HepG2 (cell line): ENCODE results near the gene TRPV2. TPM values are rescaled to one million over a fixed set of nuclear protein-coding genes. Genes with fewer than 3 reads are reported as not detected.
A peak's percentile ranks its signal among the peaks of the same experiment; 100 is the strongest.

Experiments used
- ARID4A ChIP-seq: sonication (generic); formaldehyde crosslinking; IDR thresholded peaks from 2 replicates; pipeline ENCODE4 v1.5.0; 2020; ENCODE audit warnings: mild to moderate bottlenecking, missing genetic modification reagents, borderline replicate concordance
- IRX3 ChIP-seq: sonication (generic); formaldehyde crosslinking; IDR thresholded peaks from 2 replicates; pipeline ENCODE4 v1.8.1; 2023; ENCODE audit warnings: mild to moderate bottlenecking, low read depth, missing genetic modification reagents, borderline replicate concordance
- KDM2A ChIP-seq: sonication (generic); formaldehyde crosslinking; IDR thresholded peaks from 2 replicates; pipeline ENCODE4 v1.4.0; 2020; ENCODE audit warnings: low read depth, missing genetic modification reagents, borderline replicate concordance
- MAF1 ChIP-seq: sonication (generic); formaldehyde crosslinking; IDR thresholded peaks from 2 replicates; pipeline ENCODE4 v1.5.0; 2020; ENCODE audit warnings: missing genetic modification reagents, borderline replicate concordance
- MLXIP ChIP-seq: sonication (generic); formaldehyde crosslinking; IDR thresholded peaks from 2 replicates; pipeline ENCODE4 v1.9.0; 2021; ENCODE audit warnings: missing genetic modification reagents, borderline replicate concordance
- NFRKB ChIP-seq: fragments of 450-650 bp; IDR thresholded peaks from 2 replicates; pipeline ENCODE4 v1.6.1; 2017
- SMAD3 ChIP-seq: sonication (generic); formaldehyde crosslinking; IDR thresholded peaks from 2 replicates; pipeline ENCODE4 v1.4.0; 2020; ENCODE audit warnings: missing genetic modification reagents
- THAP8 ChIP-seq: sonication (generic); formaldehyde crosslinking; IDR thresholded peaks from 2 replicates; pipeline ENCODE4 v1.5.1; 2020; ENCODE audit warnings: missing genetic modification reagents, mild to moderate bottlenecking, borderline replicate concordance
- ZNF225 ChIP-seq: sonication (generic); formaldehyde crosslinking; IDR thresholded peaks from 2 replicates; pipeline ENCODE4 v1.4.0; 2020; ENCODE audit warnings: mild to moderate bottlenecking, missing genetic modification reagents
- ZNF275 ChIP-seq: sonication (generic); formaldehyde crosslinking; IDR thresholded peaks from 2 replicates; pipeline ENCODE4 v1.8.0; 2022; ENCODE audit warnings: missing genetic modification reagents, mild to moderate bottlenecking, inconsistent platforms, borderline replicate concordance
- ZNF276 ChIP-seq: sonication (generic); formaldehyde crosslinking; IDR thresholded peaks from 2 replicates; pipeline ENCODE4 v1.4.0; 2020; ENCODE audit warnings: mild to moderate bottlenecking, low read depth, missing genetic modification reagents
- ZNF317 ChIP-seq: sonication (generic); formaldehyde crosslinking; IDR thresholded peaks from 2 replicates; pipeline ENCODE4 v1.5.0; 2020; ENCODE audit warnings: mild to moderate bottlenecking, missing genetic modification reagents
- ZNF414 ChIP-seq: sonication (generic); formaldehyde crosslinking; IDR thresholded peaks from 2 replicates; pipeline ENCODE4 v1.5.0; 2020; ENCODE audit warnings: missing genetic modification reagents
- ZNF510 ChIP-seq: sonication (generic); formaldehyde crosslinking; IDR thresholded peaks from 2 replicates; pipeline ENCODE4 v1.4.0; 2020; ENCODE audit warnings: low read depth, mild to moderate bottlenecking, missing genetic modification reagents
- ZNF749 ChIP-seq: sonication (generic); formaldehyde crosslinking; IDR thresholded peaks from 2 replicates; pipeline ENCODE4 v1.8.0; 2022; ENCODE audit warnings: mild to moderate bottlenecking, missing genetic modification reagents, moderate library complexity, borderline replicate concordance
- ZNF781 ChIP-seq: sonication (generic); formaldehyde crosslinking; IDR thresholded peaks from 2 replicates; pipeline ENCODE4 v1.5.1; 2020; ENCODE audit warnings: borderline replicate concordance, mild to moderate bottlenecking, missing genetic modification reagents; ENCODE audit errors: not compliant biosample characterization
- ZNF841 ChIP-seq: sonication (generic); formaldehyde crosslinking; IDR thresholded peaks from 2 replicates; pipeline ENCODE4 v1.8.1; 2023; ENCODE audit warnings: missing genetic modification reagents, borderline replicate concordance
- polyA plus RNA-seq, 8 experiments: library from polyadenylated mRNA; depleted of rRNA in 3 of 8; stranded (reverse) in 7 of 8; unstranded in 1 of 8; fragments of >200 nt; fragmentation: Illumina TruSeq in 4 of 8; extraction: Trizol in 4 of 8; gene quantifications; 2 replicates each; pipeline versions ENCODE4 v1.2.1 to v1.2.3, GENCODE V29; 2011 to 2016; ENCODE audit warnings: low read depth in 4 of 8, missing spikeins in 1 of 8, mixed read lengths in 1 of 8; ENCODE audit not compliant: insufficient read depth in 1 of 8
- total RNA-seq, 5 experiments: library from RNA; depleted of rRNA; stranded (reverse); fragments of >200 nt; fragmentation: Illumina TruSeq; extraction: Trizol; gene quantifications; 2 replicates each; pipeline ENCODE4 v1.2.3, GENCODE V29; 2016; ENCODE audit warnings: low read depth in 1 of 5

The TRPV2 gene
- total and polyA plus RNA-seq, 2 of the 13 experiments (the other 11 are each of a cell fraction or from before 2014, with no cell fraction given) = 13.6 to 21.3 TPM

- no peak for TF ChIP-seq ZNF414 (CRISPR knock-in tag)
- no peak for TF ChIP-seq THAP8 (CRISPR knock-in tag)
- TF ChIP-seq MLXIP (CRISPR knock-in tag) = no peak
- no peak for TF ChIP-seq ZNF841
- no peak for TF ChIP-seq NFRKB
- TF ChIP-seq MAF1 = 0 out of 2 replicates have a peak, but pooled peaks have one; percentile 14
- no peak for TF ChIP-seq ZNF275 (CRISPR knock-in tag)
- no peak for TF ChIP-seq ZNF781 (CRISPR knock-in tag)
- no peak for TF ChIP-seq KDM2A (CRISPR knock-in tag)
- TF ChIP-seq ZNF317 (CRISPR knock-in tag) = no peak; the same call in 1 of the 2 replicates
- no peak for TF ChIP-seq ARID4A (CRISPR knock-in tag)
- no peak; the same call in 1 of the 2 replicates for TF ChIP-seq IRX3 (CRISPR knock-in tag)
- no peak for TF ChIP-seq SMAD3 (CRISPR knock-in tag)
- TF ChIP-seq ZNF276 (CRISPR knock-in tag) = no peak
- TF ChIP-seq ZNF510 (CRISPR knock-in tag) = no peak
- TF ChIP-seq ZNF749 (CRISPR knock-in tag) = no peak
- TF ChIP-seq ZNF225 (CRISPR knock-in tag) = no peak
Measured at GRCh38 chr17:16439811-16440351, 24.5 kb downstream of the TRPV2 start (continued).
